Activated CD8-positive, alpha-beta T cell treated with anti-CD3 and anti-CD28 coated beads for 36 hours (primary cell): ENCODE data around the gene MRPS14. TPM values are rescaled to one million over a fixed set of nuclear protein-coding genes. Genes with fewer than 3 reads are reported as not detected.

ENCODE experiments used
- ATAC-seq: fragments of 200-7000 bp; cut with Tn5 transposase; one replicate; pipeline ENCODE4 v1.10.0; 2021; ENCODE audit warnings: mild to moderate bottlenecking, moderate library complexity
- CTCF ChIA-PET: fragments of 350-600 bp; sonication (Branson Sonifier 250); formaldehyde crosslinking; loops from one replicate; lab custom pipeline; 2021; ENCODE audit warnings: antibody characterized with exemption; lab: Charles Lee
- POLR2A ChIA-PET: fragments of 350-600 bp; sonication (Branson Sonifier 250); formaldehyde crosslinking; loops from one replicate; lab custom pipeline; 2021; ENCODE audit warnings: antibody characterized with exemption; lab: Charles Lee
- DNase-seq: peaks from one replicate; pipeline ENCODE4 v3.0.0-alpha.2; 2020
- H3K27ac Mint-ChIP-seq: one replicate; pipeline ENCODE4 v1.8.0; 2021; ENCODE audit warnings: mild to moderate bottlenecking, mixed read lengths
- H3K27me3 Mint-ChIP-seq: one replicate; pipeline ENCODE4 v1.8.0; 2021; ENCODE audit warnings: mixed read lengths
- H3K36me3 Mint-ChIP-seq: one replicate; pipeline ENCODE4 v1.8.0; 2021; ENCODE audit warnings: low read depth, mixed read lengths
- H3K4me1 Mint-ChIP-seq: one replicate; pipeline ENCODE4 v1.8.0; 2021; ENCODE audit warnings: low read depth, mixed read lengths
- H3K4me3 Mint-ChIP-seq: one replicate; pipeline ENCODE4 v1.8.0; 2021; ENCODE audit warnings: mild to moderate bottlenecking, moderate library complexity, mixed read lengths
- H3K9me3 Mint-ChIP-seq: one replicate; pipeline ENCODE4 v1.8.0; 2021; ENCODE audit warnings: mixed read lengths
- intact Hi-C: fragments of 100-400 bp; cut with micrococcal nuclease; formaldehyde crosslinking; loops from one replicate; pipeline ENCODE4 v1.10.0; 2022
- total RNA-seq, 2 experiments: library from RNA; stranded (reverse); gene quantifications; one replicate each; pipeline ENCODE4 v1.2.3, GENCODE V29; 2021
- TF ChIP-seq, protein P1 (sequence below): fragments of 200-600 bp; IDR thresholded peaks from one replicate; pipeline ENCODE4 v1.8.0; 2022; ENCODE audit warnings: antibody characterized with exemption, mild to moderate bottlenecking

MRPS14 gene
- total RNA-seq, 2 experiments from 2014 or later = 42.1 to 45.7 TPM

DNA sequence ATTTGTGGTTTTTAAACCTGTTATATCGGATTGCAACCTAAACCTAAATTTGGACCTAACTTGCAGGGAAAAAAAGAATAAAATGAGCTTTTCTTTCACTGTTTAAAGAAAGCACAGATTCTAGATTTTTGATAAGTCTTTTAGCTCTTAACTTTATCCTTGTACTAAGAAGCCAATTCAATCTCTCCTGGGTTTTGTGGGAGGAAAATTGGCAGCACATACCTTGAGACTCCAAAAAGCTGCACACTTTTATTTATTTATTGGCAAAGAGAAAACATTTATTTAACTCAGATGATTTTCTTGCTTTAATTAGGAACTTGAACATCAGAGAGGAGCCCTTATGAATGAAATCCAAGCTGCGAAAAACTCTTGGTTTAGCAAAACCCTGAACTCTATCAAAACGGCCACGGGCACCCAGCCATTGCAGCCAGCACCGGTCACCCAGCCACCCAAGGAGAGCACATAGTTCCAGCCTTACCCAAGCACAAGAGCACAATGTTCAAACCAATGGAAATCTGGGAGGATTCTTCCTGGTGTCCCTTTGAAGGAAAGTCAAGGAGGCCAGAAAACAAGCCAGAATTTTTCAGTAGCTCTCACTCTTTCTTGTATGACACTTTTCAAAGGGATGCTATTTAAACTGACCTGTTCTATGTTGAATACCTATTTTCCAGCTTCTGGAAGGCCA is 33.5 kb downstream of the MRPS14 start:
- Mint-ChIP-seq H3K9me3 (no peaks in the 10 kb centered on the region), H3K27me3 (no peaks in the 10 kb centered on the region), H3K36me3 (peaks cover 19% of the 10 kb centered on the region), H3K4me1 (peaks cover 39% of the 10 kb centered on the region), H3K27ac (peak overlapping the region; percentile 88), H3K4me3 (peak overlapping the region; percentile 77)
- DNase-seq = no peak
- TF ChIP-seq, protein P1, sequence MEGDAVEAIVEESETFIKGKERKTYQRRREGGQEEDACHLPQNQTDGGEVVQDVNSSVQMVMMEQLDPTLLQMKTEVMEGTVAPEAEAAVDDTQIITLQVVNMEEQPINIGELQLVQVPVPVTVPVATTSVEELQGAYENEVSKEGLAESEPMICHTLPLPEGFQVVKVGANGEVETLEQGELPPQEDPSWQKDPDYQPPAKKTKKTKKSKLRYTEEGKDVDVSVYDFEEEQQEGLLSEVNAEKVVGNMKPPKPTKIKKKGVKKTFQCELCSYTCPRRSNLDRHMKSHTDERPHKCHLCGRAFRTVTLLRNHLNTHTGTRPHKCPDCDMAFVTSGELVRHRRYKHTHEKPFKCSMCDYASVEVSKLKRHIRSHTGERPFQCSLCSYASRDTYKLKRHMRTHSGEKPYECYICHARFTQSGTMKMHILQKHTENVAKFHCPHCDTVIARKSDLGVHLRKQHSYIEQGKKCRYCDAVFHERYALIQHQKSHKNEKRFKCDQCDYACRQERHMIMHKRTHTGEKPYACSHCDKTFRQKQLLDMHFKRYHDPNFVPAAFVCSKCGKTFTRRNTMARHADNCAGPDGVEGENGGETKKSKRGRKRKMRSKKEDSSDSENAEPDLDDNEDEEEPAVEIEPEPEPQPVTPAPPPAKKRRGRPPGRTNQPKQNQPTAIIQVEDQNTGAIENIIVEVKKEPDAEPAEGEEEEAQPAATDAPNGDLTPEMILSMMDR = no peak
- ChIA-PET POLR2A (interaction anchor here (1.2 to 2.4 kb wide), 4 partner anchors 9 to 190 kb away, joined by 4 to 13 read pairs (median 5); partner anchors contain the start of gene MRPS14), CTCF (interaction anchor here (1.0 to 1.9 kb wide), 2 partner anchors 9 to 13 kb away, joined by 3 to 11 read pairs; no protein-coding TSS in a partner anchor)
- no peak for ATAC-seq
- intact Hi-C loops = no loop called here

DNA sequence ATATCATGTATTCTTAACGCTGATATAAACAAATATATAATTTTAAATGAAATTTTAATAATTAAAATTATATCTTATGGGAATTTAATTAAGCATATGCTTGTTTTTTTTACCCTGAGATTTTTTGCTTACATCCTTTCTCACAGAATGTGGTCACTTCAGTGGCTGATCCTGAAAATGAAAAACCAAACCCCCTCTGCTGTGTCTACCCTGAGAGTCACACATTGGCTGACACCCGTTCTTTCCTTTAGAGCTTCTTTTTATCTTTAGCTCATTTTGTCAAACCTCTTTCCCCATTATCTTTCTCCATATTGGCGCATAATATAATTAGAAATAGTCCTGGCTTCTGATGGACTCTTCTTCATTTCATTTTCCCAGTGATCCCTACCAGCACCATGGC is 34.2 kb downstream of the MRPS14 start:
- H3K27ac Mint-ChIP-seq = peak overlapping the region; percentile 88
- POLR2A ChIA-PET = interaction anchor here (1.2 to 2.4 kb wide), 3 partner anchors 9 to 189 kb away, joined by 4 to 13 read pairs (median 6); no protein-coding TSS in a partner anchor
- intact Hi-C loops = no loop called here
- H3K4me1 Mint-ChIP-seq = peaks cover 38% of the 10 kb centered on the region
- H3K36me3 Mint-ChIP-seq = peaks cover 19% of the 10 kb centered on the region
- peak overlapping the region; percentile 77 for H3K4me3 Mint-ChIP-seq
- TF ChIP-seq, protein P1 = no peak
- H3K27me3 Mint-ChIP-seq = no peaks in the 10 kb centered on the region
- DNase-seq = no peak
- H3K9me3 Mint-ChIP-seq = no peaks in the 10 kb centered on the region
- CTCF ChIA-PET = interaction anchor here (1.9 kb wide), 1 partner anchor 10 kb away, joined by 11 read pairs; no protein-coding TSS in a partner anchor
- ATAC-seq = peak; percentile 49

DNA sequence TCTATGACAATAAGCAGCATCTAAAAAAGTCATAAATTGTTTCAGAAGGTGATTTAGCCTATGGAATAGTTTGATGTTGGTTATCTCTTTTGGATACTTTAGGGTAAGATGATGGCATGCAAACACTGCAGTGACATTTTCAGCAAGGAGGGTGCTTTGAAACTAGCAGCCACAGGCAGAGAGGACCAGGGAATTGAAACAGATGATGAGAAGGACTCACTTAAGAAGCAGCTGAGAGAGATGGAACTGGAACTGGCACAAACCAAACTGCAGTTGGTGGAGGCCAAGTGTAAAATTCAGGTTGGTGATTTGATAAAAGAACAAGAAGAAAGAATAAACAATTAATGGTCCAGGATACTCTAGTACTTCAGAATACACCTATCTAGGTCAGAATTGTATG is 34.7 kb downstream of the MRPS14 start:
- TF ChIP-seq, protein P1 = no peak
- H3K4me3 Mint-ChIP-seq = no peak overlapping the region
- DNase-seq = no peak
- H3K36me3 Mint-ChIP-seq = peaks cover 21% of the 10 kb centered on the region
- intact Hi-C loops = no loop called here
- H3K4me1 Mint-ChIP-seq = peaks cover 36% of the 10 kb centered on the region
- no peaks in the 10 kb centered on the region for H3K27me3 Mint-ChIP-seq
- ChIA-PET CTCF (interaction anchor here (1.9 kb wide), 1 partner anchor 11 kb away, joined by 11 read pairs; no protein-coding TSS in a partner anchor), POLR2A (interaction anchor here (1.2 to 2.4 kb wide), 3 partner anchors 10 to 189 kb away, joined by 4 to 13 read pairs (median 6); no protein-coding TSS in a partner anchor)
- ATAC-seq = no peak
- no peaks in the 10 kb centered on the region for H3K9me3 Mint-ChIP-seq
- peak overlapping the region; percentile 50 for H3K27ac Mint-ChIP-seq

DNA sequence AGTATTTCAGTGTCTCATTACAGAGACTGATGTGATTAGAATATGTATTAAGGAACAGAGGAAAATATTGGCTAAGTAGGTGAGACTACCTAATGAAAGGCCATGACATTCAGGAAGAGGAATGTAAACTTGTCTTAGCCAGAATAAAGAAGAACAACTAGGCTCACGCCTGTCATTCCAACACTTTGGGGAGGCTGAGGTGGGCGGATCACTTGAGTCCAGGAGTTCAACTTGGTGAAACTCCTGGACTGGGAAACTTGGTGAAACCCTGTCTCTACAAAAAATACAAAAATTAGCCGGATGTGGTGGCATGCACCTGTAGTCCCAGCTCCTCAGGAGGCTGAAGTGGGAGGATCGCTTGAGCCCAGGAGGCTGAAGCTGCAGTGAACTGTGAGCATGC is 38.3 kb downstream of the MRPS14 start:
- Mint-ChIP-seq H3K27me3 (no peaks in the 10 kb centered on the region), H3K36me3 (peaks cover 43% of the 10 kb centered on the region), H3K4me3 (no peak overlapping the region), H3K27ac (no peak overlapping the region), H3K4me1 (peaks cover 40% of the 10 kb centered on the region), H3K9me3 (no peaks in the 10 kb centered on the region)
- ATAC-seq (no peak), DNase-seq (no peak)
- ChIA-PET CTCF (interaction anchor here (0.7 to 2.3 kb wide), 5 partner anchors 11 to 215 kb away, joined by 3 to 12 read pairs (median 5); partner anchors contain the start of gene CACYBP), POLR2A (interaction anchor here (1.3 to 1.5 kb wide), 2 partner anchors 10 to 19 kb away, joined by 3 to 4 read pairs; no protein-coding TSS in a partner anchor)
- intact Hi-C loops = no loop called here
- TF ChIP-seq, protein P1 = no peak
